ENCODE data around the gene GRAMD4. TPM values are rescaled to one million over a fixed set of nuclear protein-coding genes. Genes with fewer than 3 reads are reported as not detected.
A peak's percentile ranks its signal among the peaks of the same experiment; 100 is the strongest.

Gene GRAMD4, protein sequence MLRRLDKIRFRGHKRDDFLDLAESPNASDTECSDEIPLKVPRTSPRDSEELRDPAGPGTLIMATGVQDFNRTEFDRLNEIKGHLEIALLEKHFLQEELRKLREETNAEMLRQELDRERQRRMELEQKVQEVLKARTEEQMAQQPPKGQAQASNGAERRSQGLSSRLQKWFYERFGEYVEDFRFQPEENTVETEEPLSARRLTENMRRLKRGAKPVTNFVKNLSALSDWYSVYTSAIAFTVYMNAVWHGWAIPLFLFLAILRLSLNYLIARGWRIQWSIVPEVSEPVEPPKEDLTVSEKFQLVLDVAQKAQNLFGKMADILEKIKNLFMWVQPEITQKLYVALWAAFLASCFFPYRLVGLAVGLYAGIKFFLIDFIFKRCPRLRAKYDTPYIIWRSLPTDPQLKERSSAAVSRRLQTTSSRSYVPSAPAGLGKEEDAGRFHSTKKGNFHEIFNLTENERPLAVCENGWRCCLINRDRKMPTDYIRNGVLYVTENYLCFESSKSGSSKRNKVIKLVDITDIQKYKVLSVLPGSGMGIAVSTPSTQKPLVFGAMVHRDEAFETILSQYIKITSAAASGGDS
- 39.3 and 45.6 TPM in 2 replicates for total RNA-seq

DNA sequence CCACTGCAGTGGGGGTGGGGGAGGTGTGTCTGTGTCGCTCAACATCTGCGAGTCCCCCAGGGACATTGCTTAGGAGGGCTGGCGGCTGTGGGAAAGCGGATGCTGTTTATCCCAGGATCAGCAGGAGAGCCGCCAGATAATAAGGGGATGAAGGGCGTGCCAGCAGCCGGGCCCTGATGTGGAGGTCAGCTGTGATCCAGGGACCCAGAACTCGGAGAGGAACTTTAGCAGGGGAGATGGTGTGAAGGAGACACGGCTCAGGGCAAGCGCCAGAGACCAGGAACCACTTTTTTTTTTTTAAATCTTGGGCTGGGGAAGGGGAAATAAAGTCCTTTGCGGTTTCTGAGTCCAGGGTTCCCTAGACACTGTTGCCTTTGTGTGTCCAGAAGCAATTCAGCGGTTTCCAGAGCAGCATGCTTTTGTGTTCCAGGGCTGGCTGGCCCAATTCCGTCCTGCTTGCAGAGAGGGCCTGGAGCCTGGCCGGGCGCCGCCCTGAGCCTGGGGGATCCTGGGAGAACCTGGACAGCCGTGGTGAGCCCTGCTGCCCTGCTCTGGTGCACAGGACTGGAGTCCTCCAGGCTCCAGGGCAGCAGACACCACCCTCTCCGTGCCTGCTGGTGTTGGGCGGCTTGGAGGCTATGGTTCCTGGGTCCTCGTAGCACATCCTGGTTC is at the start of gene GRAMD4:
Gene GRAMD4 (plus strand): TSS at position 557 of the 672 bp plus-strand sequence. CDS start 6,414 bp downstream, outside the sequence.
- Mint-ChIP-seq H3K4me1 (peaks cover 54% of the 10 kb centered on the region), H3K27ac (peak within 1 kb of the TSS; percentile 24), H3K9me3 (no peaks in the 10 kb centered on the region), H3K27me3 (no peaks in the 10 kb centered on the region), H3K36me3 (ENCODE audit: low read depth) (no peaks in the 10 kb centered on the region), H3K4me3 (no peak within 1 kb of the TSS)
- CTCF ChIA-PET: no interaction called here
- POLR2A ChIA-PET: no interaction called here
- no peak for ATAC-seq (ENCODE audit: low read depth)
- DNase-seq: no peak
- intact Hi-C loops (cut with micrococcal nuclease): no loop called here
- TF ChIP-seq, protein P1, sequence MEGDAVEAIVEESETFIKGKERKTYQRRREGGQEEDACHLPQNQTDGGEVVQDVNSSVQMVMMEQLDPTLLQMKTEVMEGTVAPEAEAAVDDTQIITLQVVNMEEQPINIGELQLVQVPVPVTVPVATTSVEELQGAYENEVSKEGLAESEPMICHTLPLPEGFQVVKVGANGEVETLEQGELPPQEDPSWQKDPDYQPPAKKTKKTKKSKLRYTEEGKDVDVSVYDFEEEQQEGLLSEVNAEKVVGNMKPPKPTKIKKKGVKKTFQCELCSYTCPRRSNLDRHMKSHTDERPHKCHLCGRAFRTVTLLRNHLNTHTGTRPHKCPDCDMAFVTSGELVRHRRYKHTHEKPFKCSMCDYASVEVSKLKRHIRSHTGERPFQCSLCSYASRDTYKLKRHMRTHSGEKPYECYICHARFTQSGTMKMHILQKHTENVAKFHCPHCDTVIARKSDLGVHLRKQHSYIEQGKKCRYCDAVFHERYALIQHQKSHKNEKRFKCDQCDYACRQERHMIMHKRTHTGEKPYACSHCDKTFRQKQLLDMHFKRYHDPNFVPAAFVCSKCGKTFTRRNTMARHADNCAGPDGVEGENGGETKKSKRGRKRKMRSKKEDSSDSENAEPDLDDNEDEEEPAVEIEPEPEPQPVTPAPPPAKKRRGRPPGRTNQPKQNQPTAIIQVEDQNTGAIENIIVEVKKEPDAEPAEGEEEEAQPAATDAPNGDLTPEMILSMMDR (IDR thresholded peaks at IDR 0.05): no peak

DNA sequence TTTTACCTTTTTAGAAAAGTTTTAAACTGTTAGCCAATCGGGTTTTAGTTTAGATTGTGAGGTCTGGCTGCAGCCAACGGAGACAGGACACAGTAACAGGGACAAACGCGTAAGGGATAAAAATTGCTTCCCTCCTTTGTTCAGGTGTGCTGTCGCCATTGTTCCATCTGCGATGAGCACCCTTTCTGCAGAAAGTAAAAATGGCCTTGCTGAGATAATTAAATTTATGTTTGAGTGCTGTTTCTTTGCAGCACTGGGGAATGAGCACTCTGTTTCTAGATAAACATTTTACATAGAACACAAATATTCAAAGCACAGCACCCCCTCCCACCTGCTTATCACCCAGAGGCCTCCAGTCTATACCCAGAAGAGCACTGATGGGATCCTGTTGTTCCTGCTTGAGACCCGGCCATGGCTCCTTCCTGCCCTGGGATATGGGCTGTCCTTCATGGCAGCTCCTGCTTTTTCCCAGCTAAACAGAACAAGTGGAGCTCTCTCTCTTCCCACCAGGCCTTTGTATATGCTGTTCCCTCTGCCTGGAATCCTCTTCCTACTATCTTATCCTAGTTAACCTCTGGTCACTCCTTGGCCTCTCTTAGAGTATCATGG is 48.4 kb upstream of the GRAMD4 start:
- CTCF ChIA-PET: interaction anchor here (1.4 kb wide), 1 partner anchor 8 kb away, joined by 3 read pairs; no protein-coding TSS in a partner anchor

DNA sequence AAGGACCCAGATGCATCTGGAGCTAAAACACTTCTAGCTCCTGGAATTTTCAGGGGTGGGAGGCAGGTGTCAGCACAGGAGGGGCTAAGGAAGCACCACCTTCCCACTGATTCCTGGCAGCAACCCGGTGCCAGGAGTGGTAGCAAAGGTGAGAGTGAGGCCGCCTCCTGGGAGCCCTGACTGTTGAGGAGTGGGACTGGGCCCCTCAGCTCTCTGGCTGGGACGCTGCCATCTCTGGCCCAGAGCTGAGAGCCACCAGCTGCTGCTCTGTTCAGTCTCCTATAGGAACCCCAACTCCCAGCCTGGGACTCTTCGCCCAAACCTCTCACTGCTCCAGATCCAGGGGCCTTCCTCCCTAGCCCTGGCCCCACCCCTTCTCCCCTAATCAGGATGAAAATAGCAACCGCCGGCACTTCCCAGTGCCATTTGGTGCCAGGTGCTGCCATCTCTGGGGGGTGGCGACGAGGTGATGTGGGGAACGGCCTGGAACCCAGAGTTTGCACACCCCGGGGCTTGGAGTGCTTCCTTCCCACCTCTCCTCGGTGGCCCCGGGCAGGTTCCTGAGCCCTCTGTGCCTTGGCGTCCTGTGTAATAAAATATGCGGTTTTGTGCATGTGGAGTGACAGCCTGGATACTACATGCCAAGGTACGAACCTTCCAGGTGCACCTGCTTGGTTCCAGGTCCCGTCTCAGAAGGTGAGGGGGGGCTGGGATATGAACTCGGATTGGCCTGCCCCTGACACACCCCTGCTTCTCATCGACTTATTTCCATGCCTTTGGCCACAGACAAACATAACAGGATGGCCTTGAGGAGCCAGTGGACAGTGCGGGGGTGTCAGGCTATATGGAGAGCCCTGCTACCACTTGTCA is 47.0 kb upstream of the GRAMD4 start:
- ATAC-seq (ENCODE audit: low read depth): no peak

More for the DNA sequence above, 48.4 kb upstream of the GRAMD4 start:
- Mint-ChIP-seq H3K4me3 (no peak overlapping the region), H3K27ac (no peak overlapping the region), H3K4me1 (peaks cover 14% of the 10 kb centered on the region), H3K27me3 (no peaks in the 10 kb centered on the region), H3K36me3 (ENCODE audit: low read depth) (peaks cover 1% of the 10 kb centered on the region), H3K9me3 (peaks cover 7% of the 10 kb centered on the region)
- intact Hi-C loops (cut with micrococcal nuclease): no loop called here
- DNase-seq (no peak), ATAC-seq (ENCODE audit: low read depth) (no peak)
- TF ChIP-seq, protein P1 (IDR thresholded peaks at IDR 0.05): no peak
- POLR2A ChIA-PET: no interaction called here

GRCh38 chr22:46573781-46574437 is 46.3 kb upstream of the GRAMD4 start:
- H3K4me1 Mint-ChIP-seq: peaks cover 28% of the 10 kb centered on the region
- H3K4me3 Mint-ChIP-seq: no peak overlapping the region
- intact Hi-C loops (cut with micrococcal nuclease): no loop called here
- CTCF ChIA-PET: no interaction called here
- peaks cover 1% of the 10 kb centered on the region for H3K36me3 Mint-ChIP-seq (ENCODE audit: low read depth)
- DNase-seq (no peak), ATAC-seq (ENCODE audit: low read depth) (no peak)
- TF ChIP-seq, protein P1 (IDR thresholded peaks at IDR 0.05): no peak
- no peak overlapping the region for H3K27ac Mint-ChIP-seq
- POLR2A ChIA-PET: no interaction called here
- H3K9me3 Mint-ChIP-seq: peaks cover 7% of the 10 kb centered on the region
- H3K27me3 Mint-ChIP-seq: no peaks in the 10 kb centered on the region

More for the DNA sequence above, 47.0 kb upstream of the GRAMD4 start:
- intact Hi-C loops (cut with micrococcal nuclease): no loop called here
- ChIA-PET CTCF (interaction anchor here (1.4 kb wide), 1 partner anchor 10 kb away, joined by 3 read pairs; no protein-coding TSS in a partner anchor), POLR2A (no interaction called here)
- Mint-ChIP-seq H3K27ac (no peak overlapping the region), H3K9me3 (peaks cover 7% of the 10 kb centered on the region), H3K36me3 (ENCODE audit: low read depth) (peaks cover 1% of the 10 kb centered on the region), H3K27me3 (no peaks in the 10 kb centered on the region), H3K4me1 (peaks cover 20% of the 10 kb centered on the region), H3K4me3 (no peak overlapping the region)
- TF ChIP-seq, protein P1 (IDR thresholded peaks at IDR 0.05): no peak
- DNase-seq: no peak
